NCI-H2081 (cell line): ENCODE measurements around the gene GHRHR.

Experiments used
- DNase-seq, 2 experiments: peaks; one replicate each; lab custom pipeline; 2025; lab: John Stamatoyannopoulos, UW

GHRHR gene

GRCh38 chr7:30968747-30969603, 5.2 kb downstream of the GHRHR start:
- DNase-seq, result no peak

GRCh38 chr7:30969604-30969970, 5.8 kb downstream of the GHRHR start:
- DNase-seq, result no peak

DNA sequence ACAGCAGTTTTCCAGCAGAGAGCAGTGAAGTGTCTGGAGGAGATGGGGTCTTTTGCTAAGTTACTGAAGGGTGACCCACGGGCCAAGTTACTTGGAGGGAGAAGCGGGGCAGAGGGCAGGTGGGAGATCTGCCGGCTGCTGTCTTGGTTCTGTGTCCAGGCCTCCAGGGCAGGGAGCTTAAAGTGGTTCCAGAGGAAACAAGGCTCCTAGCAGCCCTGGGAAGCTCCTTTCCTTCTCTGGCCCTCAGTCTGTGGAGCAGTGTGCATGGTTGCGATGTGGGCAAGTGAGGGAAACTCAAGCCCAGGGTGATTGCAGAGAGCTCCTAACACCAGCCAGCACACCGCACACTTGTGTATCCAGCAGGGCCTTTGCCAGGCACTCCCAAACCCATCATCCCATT, 6.3 kb downstream of the GHRHR start:
- DNase-seq, result no peak

DNA sequence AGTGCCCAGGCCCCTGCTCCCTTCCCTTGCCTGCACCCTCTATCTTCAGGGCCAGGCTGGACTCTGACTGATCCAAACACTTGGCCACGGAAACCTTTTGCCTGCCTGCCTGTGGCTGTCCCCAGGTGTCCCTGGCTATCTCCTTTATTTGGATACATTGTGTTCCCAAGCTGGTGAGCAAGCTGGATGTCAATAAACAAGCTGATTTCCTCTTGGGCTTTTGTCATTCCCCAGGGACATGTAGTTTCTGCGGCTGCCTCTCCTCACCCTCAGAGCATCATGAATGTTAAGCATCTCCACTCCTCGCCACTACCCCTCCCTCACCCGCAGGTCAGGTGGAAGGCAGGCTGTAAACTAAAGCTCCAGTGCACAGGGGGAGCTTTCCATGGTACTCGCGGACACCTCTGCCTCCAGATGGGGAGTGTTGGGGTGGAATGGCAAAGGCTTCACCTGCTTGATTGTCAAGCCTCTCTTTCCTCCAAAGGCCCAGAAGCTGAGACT, 6.9 kb downstream of the GHRHR start:
- no peak for DNase-seq

DNA sequence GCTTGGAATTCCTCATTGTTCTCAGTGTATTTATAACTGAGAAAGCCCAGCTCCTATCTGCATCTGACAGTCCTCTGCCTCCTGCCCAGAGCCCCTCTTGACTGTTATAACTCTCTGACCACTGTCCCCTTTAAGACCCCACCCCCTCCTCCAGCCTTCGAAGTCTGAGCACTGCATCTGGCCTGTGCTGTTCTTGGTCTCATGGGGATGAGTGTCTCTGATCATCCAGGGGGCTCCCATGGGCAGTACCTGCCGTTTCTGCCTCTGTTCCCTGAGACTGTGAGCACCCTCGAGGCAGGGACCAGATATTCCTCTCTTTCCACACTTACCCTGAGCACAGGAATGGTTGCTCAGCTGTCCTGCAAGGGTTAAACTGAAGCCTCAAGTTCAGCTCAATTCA, 7.7 kb downstream of the GHRHR start:
- no peak for DNase-seq

- DNase-seq, result no peak
Observed at GRCh38 chr7:30971840-30972563, 8.2 kb downstream of the GHRHR start.

DNA sequence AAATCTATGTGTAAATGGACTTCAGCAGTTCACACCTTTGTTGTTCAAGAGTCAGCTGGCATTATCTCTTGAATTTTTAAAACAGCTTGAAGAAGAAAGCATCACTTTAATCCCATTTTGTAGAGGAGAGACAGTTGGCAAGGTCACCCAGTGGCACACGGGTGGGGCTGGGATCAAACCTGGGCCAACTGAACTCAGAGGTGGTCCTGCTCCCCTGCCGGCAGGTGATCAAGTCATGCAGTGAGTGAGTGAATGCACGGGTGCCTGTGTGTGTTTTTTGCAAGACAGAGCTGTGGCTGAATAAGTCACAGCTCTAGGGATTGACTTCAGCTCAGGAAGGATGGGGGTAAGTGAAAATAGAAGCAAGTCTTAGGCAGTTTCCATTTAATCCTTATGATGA, 9.5 kb downstream of the GHRHR start:
- no peak for DNase-seq

DNA sequence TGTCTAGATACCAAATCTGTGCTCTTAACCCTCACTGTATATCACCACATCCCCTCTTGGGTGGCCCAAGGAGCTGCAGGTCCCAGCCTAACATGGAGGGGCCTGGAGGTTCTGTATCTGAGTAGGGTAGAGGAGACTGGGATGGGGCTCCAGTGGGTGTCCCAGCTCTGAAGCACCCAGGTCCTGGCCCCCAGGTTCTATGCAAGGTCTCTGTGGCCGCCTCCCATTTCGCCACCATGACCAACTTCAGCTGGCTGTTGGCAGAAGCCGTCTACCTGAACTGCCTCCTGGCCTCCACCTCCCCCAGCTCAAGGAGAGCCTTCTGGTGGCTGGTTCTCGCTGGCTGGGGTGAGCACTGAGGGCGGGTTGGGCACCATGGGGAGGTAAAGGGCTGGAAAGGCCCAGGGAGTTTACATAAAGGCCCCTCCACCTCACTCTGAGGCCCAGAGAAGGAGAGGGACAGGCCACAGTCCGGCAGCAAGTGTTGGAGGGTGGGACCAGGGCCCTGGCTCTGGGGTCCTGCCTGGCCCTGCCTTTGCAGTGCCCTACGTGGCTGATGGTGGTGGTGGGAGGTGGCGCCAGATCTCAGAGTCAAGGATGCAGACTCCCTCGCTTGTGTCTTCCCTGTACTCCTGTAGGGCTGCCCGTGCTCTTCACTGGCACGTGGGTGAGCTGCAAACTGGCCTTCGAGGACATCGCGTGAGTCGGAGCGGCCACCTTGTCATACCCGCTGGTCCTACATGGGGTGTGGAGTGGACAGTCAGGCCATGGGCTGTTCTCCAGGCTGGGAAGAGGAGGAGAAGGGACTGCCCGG, 10.2 kb downstream of the GHRHR start:
- DNase-seq, result no peak

DNA sequence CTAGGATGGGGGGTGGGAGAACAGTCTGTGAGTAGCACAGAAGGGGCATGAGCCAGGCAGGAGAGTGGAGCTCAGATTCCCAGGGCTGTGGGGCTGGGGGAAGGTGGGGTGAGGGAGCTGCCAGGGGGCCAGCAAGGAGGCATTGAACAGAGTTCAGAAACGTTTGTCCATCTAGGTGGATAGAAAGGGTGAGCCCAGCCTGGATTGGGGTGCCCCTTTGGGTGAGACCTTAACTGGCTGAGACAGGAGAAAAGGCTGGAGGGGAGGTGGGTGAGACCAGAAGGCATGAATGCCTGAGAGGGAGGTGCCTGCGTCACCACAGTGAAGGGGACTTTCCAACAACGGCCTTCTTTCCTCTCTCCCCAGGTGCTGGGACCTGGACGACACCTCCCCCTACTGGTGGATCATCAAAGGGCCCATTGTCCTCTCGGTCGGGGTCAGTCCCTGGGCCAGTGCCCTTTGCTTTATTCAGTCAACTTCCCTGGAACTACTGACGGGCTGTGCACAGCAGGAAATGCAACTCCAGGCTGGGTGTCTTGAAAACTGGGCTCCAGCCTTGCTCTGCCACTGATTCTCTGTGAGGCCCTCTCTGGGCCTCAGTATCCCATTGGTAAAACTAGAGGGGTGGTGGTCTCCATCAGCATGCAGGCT, 11.0 kb downstream of the GHRHR start:
- DNase-seq, result peak in 1 of 2 experiments; percentile 11

DNA sequence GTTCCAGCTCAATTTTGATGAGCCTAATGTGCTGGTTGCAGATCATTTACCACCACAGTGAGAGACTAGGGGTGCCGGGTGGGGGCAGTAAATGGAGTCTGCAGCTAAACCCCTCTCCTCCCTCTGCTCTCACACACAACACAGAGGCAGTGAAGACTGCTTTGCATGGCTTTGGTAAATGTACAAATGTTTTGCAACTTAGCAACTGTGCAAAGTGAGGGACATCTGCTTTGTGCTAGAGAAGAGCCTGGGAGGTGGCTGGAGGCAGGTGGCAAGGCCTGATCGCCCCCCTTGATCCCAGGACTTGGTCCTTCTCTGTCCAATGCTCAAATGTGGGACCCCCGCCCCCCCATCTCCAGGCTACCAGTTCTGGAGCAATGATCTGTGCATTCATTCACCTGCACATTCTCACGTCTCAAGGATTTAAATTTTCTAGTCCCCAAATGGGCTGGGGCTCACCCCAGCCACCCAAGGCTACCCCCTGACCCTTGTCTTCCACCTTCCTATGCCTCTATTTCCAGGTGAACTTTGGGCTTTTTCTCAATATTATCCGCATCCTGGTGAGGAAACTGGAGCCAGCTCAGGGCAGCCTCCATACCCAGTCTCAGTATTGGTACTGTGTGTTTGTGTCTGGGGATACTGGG, 11.6 kb downstream of the GHRHR start:
- DNase-seq, result no peak

DNA sequence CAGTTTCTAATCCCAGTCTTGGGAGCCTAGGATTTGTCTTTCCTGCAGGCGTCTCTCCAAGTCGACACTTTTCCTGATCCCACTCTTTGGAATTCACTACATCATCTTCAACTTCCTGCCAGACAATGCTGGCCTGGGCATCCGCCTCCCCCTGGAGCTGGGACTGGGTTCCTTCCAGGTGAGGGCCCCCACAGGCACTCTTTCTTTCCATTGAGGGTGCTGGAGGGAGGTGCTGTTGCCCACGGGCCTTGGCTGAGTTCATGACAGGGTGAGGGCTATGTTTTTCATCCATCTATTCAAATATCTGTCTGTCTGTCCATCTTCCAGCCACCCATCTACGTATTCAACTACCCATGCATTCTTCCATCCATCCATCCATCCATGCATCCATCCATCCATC, 12.6 kb downstream of the GHRHR start:
- no peak for DNase-seq

- DNase-seq, result no peak
Observed at GRCh38 chr7:30977222-30977621, 13.5 kb downstream of the GHRHR start.

- peak; percentile 21 to 36 for DNase-seq
Observed at GRCh38 chr7:30977896-30978564, 14.3 kb downstream of the GHRHR start.

- DNase-seq, result no peak
Observed at GRCh38 chr7:30979027-30979426, 15.3 kb downstream of the GHRHR start.

DNA sequence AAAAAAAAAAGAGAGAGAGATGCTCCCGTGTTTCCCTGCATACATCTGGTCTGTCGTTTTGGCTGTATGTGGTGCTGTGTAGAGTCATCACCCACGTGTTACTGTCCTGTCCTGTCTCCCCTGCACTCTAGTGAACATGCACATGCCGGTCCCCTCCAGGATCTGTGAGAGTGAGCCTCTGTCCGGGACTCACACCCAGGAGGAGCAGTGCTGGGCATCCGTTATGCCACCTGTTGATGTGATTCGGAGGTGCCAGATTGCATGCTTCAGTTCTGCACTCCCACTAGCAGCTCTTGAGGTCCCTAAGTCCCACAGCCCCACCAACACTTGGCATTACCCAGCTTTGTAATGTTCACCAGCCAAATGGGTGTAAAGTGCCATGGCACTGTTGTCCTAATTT, 16.4 kb downstream of the GHRHR start:
- DNase-seq, result no peak

DNA sequence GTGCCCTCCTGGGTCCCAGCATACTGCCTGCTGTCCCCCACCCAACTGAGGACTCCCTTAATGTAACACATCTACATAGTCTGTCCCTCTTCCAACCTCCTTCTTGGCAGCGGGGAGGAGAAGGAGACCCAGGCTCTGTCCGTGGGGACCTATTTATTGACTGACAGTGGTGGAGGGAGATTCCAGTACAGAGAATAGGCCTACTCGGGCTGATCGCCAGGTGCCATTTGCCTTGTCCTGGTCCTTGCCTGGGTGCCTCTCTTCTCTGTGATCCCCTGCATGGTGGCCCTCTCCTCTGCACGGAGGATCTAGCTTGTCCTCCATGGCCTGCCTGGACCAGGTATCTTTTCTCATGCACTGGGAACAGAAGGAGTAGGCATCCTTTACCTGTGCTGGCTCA, 17.0 kb downstream of the GHRHR start:
- DNase-seq, result no peak

- DNase-seq, result peak; percentile 85 to 86
Observed at GRCh38 chr7:30983042-30983913, 19.5 kb downstream of the GHRHR start.

DNA sequence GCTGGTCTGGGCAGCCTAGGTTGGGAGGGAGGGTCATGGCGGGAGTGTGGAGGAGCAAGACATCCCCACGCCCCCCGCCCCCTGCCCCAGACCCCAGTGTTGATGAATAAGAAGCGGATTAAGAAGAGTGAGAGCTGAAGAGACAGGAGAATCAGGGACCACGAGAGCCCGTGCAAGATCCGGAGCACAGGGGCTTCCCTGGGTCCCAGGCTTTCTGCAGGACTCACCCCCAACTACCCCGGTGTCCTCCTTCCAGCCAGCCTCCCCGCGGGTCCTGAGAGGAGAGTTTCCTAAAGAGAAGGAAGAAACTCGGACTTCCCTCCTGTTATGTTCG, 20.1 kb downstream of the GHRHR start:
- DNase-seq, result no peak

DNA sequence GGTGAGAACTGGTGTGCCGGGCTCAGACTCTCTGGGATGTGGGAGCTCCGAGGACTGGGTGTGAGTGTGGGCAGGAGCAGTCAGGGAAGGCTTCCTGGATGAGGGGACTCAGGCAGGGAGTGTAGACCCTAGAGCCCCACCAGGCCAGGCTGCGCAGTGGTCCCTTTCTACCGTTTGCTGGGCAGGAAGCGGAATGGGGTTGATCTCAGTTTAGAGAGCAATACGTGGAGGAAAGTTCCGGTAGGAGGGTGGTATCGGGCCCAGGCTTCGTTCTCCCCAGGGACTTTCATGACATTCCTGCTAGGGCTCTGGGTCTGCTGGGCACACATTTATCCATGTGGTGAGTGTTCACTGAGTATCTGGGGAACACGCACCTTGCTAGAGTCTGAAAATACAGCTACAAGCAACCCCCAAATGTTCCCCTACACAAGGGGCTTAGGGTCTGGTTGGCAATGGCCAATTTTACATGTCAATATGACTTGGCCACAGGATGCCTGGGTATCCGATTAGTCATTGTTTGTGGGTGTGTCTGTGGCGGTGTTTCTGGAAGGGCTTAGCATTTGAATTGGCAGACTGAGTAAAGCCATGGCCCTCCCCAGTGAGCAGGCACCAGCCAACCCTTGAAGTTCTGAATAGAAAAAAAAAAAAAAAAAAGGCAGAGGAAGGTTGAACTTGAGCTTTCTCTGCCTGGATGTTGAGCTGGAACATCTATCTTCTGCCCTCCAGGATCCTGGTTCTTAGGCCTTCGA, 20.8 kb downstream of the GHRHR start:
- DNase-seq, result no peak
